Renal cortex interstitium (tissue), 11 donors: ENCODE results near the gene NUDT22. TPM values are rescaled to one million over a fixed set of nuclear protein-coding genes. Genes with fewer than 3 reads are reported as not detected.

Experiments
- DNase-seq, 11 donors: peaks; one replicate each; pipeline ENCODE4 v3.0.0-alpha.2; 2013; ENCODE audit warnings: low read depth in 9 of 11, low spot score in 4 of 11; ENCODE audit errors: extremely low read depth in 1 of 11
- polyA plus RNA-seq, 3 donors: library from polyadenylated mRNA; unstranded; fragments of 120-200 nt; gene quantifications; one replicate each; pipeline ENCODE4 v1.2.1, GENCODE V29; 2013; ENCODE audit not compliant: insufficient read length in 3 of 3

NUDT22 gene
- polyA plus RNA-seq, 3 donors = 17.7 to 32.8 (median 28.0) TPM

- DNase-seq = no peak
Observed at GRCh38 chr11:64201543-64201942, 24.5 kb upstream of the NUDT22 start.

- no peak for DNase-seq
Observed at GRCh38 chr11:64202992-64203391, 23.1 kb upstream of the NUDT22 start.

- no peak for DNase-seq
Observed at GRCh38 chr11:64203421-64204079, 22.5 kb upstream of the NUDT22 start.

- no peak for DNase-seq
Observed at GRCh38 chr11:64204080-64204440, 22.0 kb upstream of the NUDT22 start.

- peak in 9 of 11 donors; percentile 76 to 85 (median 83) for DNase-seq
Observed at GRCh38 chr11:64204464-64204989, 21.5 kb upstream of the NUDT22 start.

- DNase-seq = no peak
Observed at GRCh38 chr11:64206457-64207255, 19.4 kb upstream of the NUDT22 start, which contains the start of gene FERMT3. TSS of gene FERMT3 (plus strand) at chr11:64206721. CDS start at chr11:64207365, 644 bp downstream.

- DNase-seq = peak in 2 of 11 donors; percentile 57
Observed at GRCh38 chr11:64207256-64208085, 18.6 kb upstream of the NUDT22 start.

- DNase-seq = no peak
Observed at GRCh38 chr11:64208086-64208795, 17.8 kb upstream of the NUDT22 start.

GRCh38 chr11:64208796-64209562 is 17.1 kb upstream of the NUDT22 start:
- no peak for DNase-seq

GRCh38 chr11:64209563-64209843 is 16.6 kb upstream of the NUDT22 start:
- no peak for DNase-seq

- DNase-seq = no peak
Observed at GRCh38 chr11:64210301-64211020, 15.6 kb upstream of the NUDT22 start.

- no peak for DNase-seq
Observed at GRCh38 chr11:64211181-64211872, 14.7 kb upstream of the NUDT22 start.

GRCh38 chr11:64216879-64217278 is 9.2 kb upstream of the NUDT22 start:
- no peak for DNase-seq

- DNase-seq = no peak
Observed at GRCh38 chr11:64218628-64219353, 7.3 kb upstream of the NUDT22 start.

GRCh38 chr11:64219354-64219684 is 6.8 kb upstream of the NUDT22 start:
- no peak for DNase-seq

- no peak for DNase-seq
Observed at GRCh38 chr11:64219755-64220154, 6.3 kb upstream of the NUDT22 start.

- no peak for DNase-seq
Observed at GRCh38 chr11:64220271-64220670, 5.8 kb upstream of the NUDT22 start.
